ENCODE measurements around the gene NR4A3. TPM values are rescaled to one million over a fixed set of nuclear protein-coding genes. Genes with fewer than 3 reads are reported as not detected.
"Not testable (repeated sequence)": the region's sequence is repeated elsewhere in the genome, so short reads cannot be mapped to it uniquely, and the experiment has no call there.

The NR4A3 gene
- polyA plus RNA-seq (ENCODE audit: insufficient read length), result 1.5 TPM

DNA sequence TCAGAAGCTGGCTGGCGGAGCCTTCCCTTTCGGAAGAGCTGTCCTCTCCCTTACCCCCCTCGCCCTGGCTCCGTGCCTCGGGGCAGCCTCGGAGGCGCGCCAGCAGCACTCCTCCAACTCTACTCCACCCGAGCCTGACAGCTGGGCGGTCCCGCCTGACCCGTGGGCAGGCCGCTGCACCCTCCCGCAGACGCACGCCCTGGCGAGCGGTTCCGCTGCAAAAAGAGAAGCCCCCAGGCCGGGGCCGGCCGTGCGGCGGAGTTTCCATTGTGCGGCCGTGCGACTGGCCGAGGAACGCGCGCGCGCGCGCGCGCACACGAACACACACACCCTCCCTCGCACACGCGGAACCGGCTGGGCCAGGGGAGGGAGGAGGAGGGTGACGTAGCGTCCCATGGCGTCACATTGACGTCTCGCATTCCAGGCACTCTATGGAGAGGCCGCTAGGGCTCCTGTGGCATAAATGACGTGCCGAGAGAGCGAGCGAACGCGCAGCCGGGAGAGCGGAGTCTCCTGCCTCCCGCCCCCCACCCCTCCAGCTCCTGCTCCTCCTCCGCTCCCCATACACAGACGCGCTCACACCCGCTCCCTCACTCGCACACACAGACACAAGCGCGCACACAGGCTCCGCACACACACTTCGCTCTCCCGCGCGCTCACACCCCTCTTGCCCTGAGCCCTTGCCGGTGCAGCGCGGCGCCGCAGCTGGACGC is at the start of gene NR4A3:
NR4A3 (plus strand) TSS at position 490 of the 713 bp plus-strand sequence. CDS start 6,158 bp downstream, outside the sequence.
- peak; percentile 87 for DNase-seq (ENCODE audit: low read depth)

DNA sequence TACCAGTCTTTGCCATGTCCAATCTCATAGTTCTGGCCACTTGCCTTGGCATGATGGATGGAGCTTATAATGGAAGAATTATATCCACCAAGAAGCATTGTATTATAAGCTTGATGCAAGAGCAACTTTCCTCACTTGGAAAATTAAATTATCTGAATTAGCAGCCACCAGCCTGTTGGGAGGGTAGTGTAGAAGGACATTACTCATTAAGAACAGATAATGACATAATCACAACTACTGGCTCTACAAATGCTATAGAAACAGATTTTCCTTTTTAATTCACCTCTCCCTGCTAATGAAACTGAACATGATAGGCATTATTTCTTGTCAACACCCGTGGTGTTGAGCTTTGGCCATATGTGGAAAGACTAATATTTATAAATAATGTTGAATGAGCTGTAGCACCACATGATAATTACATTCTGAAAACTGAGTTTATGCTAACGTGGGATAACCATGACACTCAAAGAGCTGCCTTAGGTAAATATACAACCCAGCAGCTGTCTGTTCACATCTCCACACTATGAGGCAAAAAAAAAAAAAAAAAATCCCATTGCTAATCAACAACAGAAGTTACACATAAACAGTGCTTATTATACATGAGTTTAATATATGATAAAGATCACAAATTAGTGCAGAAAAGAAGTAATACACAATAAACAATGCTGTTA is 48.1 kb upstream of the NR4A3 start:
- no peak for DNase-seq (ENCODE audit: low read depth)

DNA sequence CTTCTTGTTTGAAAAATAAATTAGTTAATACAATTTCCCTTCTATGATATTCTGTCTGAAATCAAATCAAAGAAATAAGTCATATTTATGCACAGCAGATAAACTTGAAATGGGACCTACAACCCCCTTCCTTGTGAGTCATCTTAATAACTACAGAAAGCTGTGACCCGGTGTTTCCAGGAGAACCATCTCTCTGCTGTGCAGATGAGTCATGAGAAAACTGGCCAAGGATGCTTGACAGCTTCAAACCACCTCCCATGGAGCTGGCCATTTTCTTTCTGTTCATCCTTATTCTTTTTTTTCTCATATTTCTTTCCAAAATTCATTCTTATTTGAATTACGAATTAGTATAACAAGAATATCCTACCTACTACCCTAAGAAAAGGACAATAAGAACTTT is 43.4 kb upstream of the NR4A3 start:
- no peak for DNase-seq (ENCODE audit: low read depth)

DNA sequence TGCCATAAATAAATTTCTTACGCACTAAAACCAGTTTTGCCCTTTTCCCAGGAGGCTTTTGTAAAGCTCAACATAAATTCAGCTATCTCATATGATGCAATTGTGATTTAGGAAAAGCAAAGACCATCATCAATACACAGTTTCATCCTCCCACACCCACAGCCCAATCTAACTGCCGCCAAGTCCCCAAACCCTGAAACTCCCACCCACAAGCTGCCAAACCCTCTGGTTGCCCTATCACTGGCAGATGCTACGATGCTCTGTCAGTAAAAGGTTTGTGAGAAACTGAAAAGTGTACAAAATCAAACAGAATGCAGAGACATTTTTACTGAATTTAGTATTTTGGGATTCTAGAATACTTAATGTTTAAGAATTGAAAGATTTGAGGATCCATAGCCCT is 42.8 kb upstream of the NR4A3 start:
- DNase-seq (ENCODE audit: low read depth), result no peak

DNA sequence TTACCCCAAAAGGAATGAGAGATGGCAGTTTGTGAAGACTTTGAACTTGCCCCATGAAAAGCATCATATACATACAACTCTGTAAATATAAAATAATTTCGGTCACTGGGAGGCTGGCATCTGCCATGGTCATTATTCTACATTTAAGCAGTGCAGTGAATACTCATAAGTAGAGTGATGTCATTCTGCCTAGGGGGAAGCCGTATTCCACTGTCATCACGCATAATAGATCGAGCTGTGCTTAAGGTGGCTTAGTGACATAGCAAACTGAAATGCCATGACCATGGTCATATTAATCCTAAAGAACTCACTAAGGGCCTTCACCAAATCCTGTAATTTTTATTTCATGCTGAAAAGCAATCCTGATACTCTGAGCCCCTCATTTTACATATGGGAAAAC is 42.4 kb upstream of the NR4A3 start:
- no peak for DNase-seq (ENCODE audit: low read depth)

DNA sequence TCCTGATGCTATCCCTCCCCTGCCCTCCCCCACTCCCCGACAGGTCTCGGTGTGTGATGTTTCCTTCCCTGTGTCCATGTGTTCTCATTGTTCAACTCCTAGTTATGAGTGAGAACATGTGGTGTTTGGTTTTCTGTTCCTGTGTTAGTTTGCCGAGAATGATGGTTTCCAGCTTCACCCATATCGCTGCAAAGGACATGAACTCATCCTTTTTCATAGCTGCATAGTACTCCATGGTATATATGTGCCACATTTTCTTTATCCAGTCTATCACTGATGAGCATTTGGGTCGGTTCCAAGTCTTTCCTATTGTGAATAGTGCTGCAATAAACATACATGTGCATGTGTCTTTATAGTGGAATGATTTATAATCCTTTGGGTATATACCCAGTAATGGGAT is 39.3 kb upstream of the NR4A3 start:
- DNase-seq (ENCODE audit: low read depth), result not testable (repeated sequence)

DNA sequence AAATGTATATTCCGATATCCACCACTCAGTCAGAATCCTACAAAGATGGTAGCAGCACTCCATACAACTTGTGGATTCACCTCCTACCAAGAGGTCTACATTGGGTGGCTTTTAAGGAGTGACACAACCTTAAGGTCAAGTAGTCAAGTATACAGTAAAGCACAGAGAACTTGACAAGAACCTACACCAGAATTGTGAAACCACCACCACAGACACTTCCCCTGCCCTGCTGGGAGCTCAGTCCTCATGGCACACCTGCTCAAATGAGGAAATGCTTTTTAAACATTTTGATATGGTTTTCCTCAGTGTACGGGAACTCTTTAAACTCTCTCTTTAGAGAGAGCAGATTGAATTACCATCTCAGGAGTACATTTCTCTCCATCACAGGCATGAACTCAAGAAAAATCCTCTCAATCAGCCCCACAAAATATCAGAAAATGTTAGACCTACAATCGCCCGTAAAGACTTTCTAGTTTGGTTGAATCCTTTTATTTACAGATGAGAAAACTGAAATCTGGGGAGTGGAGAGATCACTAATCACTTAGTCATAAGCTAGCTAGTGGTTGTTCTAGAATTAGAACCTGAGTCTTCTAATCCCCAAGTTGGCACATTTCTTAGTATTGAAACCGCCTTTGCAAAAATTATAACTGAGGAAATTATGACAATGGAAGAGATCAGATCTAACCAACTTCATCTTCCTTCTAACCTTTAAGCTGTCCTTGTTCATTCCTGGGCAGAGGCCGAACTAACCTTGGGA is 38.5 kb upstream of the NR4A3 start:
- DNase-seq (ENCODE audit: low read depth), result no peak

DNA sequence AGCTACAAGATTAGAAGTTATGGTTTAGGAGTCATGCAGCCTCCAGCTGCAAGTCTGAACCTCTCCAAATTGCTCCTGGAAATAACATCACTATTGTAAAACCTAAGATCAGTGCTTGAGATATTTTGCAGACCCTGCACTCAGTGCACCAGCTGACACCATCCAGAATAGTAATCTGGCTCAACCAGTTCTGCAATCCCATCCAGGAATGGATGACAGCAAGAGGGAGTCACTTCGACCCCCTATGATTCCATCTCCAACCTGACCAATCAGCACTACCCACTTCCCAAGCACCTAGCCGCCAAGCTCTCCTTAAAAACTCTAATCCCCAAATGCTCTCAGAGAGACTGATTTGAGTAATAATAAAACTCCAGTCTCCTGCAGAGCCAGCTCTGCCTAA is 37.9 kb upstream of the NR4A3 start:
- DNase-seq (ENCODE audit: low read depth), result no peak

DNA sequence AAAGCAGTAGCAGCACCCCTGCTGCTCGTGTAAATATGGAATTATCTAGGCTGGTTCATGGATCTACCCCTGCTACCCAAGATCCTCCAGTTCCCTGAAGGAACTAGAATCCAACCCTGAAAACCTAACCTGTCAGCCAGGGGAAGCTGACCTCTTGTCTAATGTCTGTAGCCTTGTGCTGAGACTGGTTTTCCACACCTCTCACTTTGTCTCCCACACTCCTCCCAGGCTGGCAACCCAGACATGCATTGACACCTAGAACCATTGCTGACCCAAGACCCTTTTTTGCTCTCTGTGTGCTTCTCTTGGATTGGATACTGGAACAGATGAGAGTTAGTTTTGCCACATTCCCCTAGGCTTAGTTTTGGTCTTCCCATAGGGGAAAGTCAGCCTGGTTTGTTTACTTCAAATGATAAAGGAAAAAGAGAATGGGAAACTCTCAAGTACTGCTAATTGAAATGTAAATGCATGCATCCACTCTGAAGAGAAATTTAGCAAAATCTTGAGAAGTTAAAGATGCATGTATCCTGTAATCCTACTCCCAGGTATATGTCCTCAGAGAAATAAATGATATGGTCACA is 36.6 kb upstream of the NR4A3 start:
- no peak for DNase-seq (ENCODE audit: low read depth)

DNA sequence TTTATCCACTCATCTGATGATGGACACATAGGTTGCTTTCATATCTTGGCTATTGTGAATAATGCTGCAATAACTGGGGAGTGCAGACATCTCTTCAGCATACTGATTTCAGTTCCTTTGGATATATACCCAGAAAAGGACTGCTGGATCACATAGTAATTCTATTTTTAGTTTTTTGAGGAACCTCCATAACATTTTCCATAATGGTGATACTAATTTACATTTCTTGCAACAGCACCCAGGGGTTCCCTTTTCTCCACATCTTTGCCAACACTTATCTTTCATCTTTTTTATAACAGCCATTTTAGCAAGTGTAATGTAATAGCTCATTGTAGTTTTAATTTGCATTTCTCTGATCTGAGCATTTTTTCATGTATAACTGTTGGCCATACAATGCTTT is 34.1 kb upstream of the NR4A3 start:
- no peak for DNase-seq (ENCODE audit: low read depth)

DNA sequence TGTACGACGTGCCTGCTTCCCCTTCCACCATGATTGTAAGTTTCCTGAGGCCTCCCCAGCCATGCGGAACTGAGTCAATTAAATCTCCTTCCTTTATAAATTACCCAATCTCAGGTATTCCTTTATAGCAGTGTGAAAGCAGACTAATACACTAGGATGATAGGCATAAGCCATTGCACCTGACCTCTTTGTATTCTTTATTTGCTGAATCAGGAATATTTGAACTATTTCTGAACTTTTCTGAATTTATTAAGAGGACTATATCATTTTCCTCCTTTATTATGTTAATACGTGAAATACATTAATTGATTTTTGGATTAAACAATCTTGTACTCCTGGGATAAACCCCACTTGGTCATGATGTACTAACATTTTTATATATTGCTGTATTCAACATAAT is 28.2 kb upstream of the NR4A3 start:
- DNase-seq (ENCODE audit: low read depth), result no peak

DNA sequence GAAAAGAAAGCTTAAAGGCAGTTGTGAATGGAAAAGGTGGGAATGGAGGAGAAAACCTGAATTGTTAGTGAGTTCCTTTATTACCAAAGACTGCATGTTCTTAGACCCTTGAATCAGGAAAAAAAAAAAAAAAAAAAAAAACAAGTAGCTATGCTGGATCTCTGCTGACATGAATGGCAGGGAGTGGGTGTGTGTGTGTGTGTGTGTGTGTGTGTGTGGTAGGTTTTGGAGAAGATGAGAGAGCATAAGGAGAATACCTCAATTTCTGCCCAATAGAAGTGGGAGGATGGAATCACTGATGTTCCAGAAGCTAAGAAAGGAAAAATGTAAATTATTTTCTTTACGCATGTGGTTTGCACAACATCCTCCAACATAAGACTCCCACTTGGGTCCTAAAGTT is 25.5 kb upstream of the NR4A3 start:
- DNase-seq (ENCODE audit: low read depth), result no peak

DNA sequence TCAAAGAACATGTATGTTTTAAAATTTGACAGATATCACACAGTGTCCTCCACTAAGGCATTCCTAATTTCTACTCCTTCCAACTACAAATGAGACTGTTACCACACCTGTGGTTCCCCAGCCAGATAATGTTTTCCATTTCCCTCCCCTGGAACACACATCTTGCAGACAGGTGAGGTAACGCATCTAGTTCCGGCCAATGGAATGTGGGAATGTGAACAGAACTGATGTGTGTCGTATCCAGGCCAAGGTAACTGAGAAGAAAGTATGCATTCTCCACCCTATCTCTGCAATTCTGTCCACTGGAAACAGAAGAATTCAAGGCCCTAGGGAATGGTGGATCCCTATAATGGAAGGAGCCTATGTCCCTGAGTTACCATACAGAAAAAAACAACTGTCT is 19.9 kb upstream of the NR4A3 start:
- no peak for DNase-seq (ENCODE audit: low read depth)

DNA sequence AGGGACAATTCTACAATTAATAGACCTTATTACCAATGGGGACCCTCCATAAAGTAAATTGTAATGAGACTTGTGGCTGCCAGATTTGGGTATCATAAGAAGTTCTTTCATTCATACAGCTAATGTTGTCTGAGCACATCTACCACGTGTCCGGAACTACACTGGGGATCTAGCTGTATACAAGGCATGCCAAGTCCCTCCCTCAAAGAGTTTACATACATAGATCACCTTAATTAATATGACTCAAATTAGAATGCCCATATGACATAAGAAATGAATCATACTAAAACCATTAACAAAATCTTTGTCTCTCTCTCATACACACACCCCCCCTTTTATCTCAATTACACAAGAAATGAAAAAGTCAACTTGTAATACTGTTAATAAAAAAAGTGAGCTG is 18.0 kb upstream of the NR4A3 start:
- no peak for DNase-seq (ENCODE audit: low read depth)

DNA sequence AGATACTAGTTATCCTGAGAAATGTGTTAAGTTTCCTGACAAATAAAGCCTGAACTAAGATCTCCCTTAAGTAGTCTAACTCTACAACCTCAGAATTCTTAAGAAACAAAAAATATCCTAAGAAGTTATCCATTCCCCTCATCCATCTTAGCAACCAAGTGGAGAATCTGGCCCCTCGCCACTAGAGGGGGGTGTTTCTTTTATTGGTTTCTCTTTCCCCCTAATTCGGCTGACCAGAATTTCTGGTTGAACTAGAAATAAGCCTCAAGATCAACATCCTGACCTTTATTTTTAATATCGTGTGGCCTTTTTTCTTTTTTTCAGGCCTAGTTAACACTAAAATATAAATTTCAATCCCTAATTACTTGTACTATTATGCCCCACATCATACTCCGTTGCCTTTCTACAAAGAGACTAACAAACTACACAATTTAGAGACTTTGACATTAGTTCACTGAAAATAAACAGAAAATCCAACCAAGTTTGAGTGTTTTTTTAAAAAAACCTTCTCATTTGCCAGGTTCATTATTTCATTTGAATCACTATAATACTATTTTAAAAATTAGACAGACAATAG is 14.3 kb upstream of the NR4A3 start:
- no peak for DNase-seq (ENCODE audit: low read depth)

DNA sequence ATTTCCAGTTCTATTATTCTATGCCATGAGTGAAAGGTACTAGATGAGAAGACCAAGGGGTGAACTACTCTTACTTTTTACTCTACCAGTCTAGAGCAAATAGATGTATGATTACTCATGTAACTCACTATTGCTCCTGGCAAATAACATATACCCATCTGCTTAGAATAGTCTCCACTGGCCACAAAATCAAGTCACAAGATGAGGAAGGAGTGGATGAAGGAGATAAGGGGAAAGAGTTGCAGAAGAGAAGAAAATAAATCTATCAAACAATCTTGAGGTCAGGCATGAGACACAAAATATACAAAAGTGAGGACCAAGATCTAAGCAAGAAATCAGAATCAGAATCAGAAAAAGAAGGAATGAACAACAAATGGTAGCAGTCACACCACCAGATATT is 13.7 kb upstream of the NR4A3 start:
- no peak for DNase-seq (ENCODE audit: low read depth)

DNA sequence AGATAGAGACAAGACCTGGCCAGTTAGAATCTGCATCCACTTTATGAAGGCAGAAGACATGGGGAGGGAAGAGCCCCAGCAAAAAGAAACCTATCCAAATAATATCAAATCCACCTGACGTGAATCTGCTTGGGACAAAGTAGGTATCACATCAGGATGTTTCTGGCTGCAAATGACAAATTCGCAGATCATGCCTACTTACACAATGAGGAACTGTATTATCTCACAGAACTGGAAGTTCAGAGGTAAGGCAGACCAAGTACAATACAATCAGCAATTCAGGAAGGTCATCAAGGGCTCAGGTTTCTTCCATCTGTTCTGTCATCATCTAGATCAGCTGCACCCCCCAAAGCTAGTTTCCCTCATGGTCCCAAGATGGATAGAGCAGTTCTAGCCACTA is 13.2 kb upstream of the NR4A3 start:
- DNase-seq (ENCODE audit: low read depth), result no peak

DNA sequence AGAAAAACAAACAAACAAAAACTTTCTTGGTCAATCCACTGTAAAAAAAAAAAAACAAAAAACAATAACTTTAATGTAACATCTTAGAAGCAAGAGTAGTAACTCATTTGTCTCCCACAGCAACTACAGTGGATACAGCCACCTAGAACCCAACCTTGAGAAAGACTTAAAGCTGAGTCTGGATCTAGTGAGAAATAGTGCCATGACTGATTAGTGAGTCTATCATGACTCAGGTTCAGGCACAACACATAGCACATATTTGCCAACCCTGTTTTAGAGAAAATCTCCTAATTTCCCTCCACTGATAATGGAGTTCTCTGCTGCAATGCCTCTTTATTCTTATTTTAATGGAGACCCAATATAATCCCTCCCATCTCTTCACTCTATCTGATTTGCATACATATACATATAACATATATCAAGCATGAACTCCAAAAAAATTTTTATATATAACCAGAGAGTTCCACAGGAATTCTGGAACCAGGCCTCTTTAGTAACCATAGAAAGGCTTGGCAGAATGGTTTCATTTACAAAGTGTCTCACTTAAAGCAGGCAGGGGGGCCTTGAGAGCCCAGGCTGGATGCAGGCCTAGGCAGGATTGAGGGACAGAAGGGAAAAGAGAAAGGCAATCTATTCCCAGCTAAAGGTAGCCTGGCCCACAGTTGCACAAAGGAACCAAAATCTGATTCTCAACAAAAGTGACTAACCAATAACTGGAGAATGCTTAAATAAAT is 11.9 kb upstream of the NR4A3 start:
- DNase-seq (ENCODE audit: low read depth), result no peak

DNA sequence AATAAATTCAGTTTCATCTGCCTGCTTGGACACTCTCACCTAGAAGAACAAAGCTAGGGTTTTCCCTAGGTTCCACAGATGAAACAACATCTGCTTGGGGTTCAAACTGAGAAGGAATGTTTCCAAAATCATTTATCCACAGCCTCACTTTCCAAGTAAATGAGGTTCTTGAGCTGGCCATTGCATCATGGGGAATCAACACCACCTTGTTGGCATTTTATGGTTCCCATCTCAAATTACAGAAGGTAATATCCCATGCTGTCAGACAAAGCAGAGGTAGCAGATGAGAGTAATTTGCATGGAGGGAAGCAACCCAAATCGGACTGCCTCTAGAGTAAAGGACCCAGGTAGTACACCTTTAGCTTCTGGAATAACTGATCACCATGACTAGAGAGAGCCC is 10.5 kb upstream of the NR4A3 start:
- DNase-seq (ENCODE audit: low read depth), result no peak

DNA sequence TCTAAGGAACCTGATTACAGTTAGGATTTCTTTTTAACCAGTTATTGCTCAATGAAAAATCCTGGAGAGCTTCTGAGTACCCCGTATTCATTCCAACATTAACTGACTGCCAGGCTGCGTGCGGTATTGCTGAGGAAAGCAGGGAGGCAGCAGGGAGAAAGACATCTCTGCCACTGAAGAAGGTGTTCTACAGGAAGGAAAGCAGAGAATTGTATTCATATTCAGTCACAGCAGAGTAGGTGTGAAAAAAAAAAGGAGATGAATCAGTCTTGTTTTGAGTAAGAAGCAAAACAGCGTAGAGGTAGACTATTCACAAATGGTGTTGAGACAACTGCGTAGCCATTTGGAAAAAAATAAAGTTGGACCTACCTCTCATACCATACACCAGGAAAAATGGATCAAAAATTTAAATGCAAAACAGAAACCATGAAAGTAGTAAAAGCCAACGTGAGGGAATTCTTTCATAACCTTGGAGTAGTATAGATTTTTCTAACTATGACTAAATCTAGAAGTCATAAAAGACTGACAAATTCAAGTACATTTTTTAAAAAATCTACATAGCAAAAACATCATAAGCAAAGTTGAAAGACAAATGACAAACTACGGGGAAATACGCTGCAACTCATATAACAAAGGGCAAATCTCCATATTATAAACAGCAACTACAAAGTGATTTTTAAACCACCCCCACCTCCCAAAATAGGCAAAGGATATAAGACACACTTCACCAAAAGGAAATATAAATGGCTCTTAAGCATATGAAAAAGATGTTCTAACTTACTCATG is 9.9 kb upstream of the NR4A3 start:
- no peak for DNase-seq (ENCODE audit: low read depth)

DNA sequence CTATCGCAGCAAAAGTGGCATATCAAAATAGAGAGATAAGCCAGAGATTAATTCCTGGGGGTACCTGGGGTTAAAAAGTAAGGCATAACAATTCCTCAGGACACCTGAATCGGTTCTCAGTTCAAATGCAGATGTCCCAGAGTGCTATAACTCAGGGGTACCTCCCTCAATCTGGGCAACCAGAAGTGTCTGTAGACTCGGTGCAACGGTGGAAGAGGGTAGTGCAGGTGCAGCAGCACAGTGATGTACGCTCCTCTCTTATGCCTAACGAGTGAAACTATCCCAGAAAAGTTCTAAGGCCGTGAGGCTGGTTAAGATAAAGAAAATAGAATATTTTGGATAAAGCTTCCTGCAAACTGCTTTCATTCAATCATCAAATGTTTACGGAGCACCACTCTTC is 7.9 kb upstream of the NR4A3 start:
- DNase-seq (ENCODE audit: low read depth), result no peak

Data from forelimb muscle (tissue), 1 donor.